ACHN (cell line): ENCODE data around the gene PALS1.

ENCODE experiments used
- DNase-seq: peaks from one replicate; pipeline ENCODE4 v3.0.0-alpha.2; 2015
- in situ Hi-C: cut with HindIII; loops from 2 replicates; pipeline ENCODE4 v1.10.0; 2017; ENCODE audit warnings: low sequenced_read_pairs, low pct_ligation_motif_present, low pct_unique_long_range_greater_than_20kb

PALS1 gene

DNA sequence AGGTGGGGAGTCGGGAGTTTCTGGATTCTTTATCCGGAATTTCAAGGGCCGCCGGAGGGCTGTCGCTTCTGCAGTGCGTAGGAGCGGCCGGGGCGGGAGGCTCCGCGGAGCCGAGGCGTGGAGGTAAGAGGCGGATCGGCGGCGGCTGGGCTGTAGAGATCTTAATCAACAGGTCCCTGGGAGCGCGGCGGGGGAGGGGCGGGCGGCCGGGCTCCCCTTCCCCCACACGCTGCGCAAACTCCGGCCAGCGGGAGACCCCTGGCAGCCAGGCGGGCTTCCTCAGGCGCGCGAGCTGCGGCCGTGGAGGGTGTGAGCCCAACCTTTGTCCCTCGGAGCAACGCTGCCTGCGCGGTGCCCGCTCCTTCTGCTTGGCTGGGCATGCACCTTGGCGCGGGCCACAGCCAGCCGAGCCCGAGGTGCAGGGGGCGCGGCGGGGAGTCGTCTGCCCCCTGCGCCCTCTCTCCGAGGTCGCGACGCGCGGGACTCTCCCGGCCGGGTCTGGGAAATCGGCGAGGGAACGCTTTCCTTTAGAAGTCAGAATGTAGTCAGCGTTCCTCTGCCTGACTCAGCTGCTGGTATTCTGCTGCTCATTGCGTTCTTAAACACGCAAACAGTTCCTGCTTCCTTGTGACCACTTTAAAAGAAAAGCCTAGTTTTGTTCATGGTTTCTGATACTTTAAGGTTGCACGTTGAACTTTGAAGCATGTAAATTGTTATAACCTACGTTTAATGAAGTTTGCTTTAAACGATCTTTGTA lies at the start of gene PALS1:
TSS of gene PALS1 (plus strand) at position 25 of the 757 bp plus-strand sequence. CDS start 37,736 bp downstream, outside the sequence.
- DNase-seq, result peak; percentile 82
- in situ Hi-C loops, result no loop called here

DNA sequence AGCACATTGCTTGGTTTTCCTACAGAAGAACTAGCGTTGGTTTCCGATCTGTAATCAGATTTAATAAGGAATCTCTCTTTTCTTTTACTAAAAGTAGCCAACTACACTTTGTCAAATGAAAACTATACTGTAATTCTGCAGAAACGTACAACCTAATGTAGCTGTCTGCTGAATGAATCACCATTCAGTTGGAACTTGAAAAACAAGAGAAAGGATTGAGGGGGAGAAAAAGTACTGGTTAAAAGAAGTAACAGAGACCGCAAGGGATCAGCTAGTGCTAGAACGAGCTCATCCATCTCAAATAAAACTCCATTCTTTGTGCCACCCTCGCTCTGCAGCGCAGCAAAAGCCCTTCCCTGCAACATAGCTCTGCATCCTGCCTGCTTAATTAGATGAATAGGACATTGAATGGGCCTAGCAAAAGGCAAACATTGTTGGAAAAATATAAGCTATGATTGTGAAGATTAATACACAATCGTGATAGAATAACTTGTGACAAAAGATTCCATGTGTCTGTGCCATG lies 49.4 kb upstream of the PALS1 start:
- in situ Hi-C loops, result no loop called here

DNA sequence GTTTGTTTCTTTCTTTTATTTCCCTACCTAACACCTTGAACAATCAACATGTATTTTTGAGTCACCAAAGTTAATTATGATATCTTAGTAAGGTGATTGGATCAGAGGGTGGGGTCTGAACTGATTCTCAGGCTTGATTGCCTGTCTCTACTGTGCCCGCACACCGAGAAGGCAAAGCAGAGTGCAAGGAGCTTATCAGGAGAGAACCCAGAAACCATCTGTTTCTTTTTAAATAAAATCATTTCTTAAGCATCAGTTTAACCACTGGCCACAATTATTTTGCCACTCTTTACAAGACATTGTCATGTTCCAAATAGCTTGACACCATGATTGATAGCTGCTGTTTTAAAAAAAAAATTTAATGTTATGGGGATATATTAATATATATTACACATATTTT lies 48.9 kb upstream of the PALS1 start:
- no peak for DNase-seq

More for the DNA sequence above, 49.4 kb upstream of the PALS1 start:
- no peak for DNase-seq

DNA sequence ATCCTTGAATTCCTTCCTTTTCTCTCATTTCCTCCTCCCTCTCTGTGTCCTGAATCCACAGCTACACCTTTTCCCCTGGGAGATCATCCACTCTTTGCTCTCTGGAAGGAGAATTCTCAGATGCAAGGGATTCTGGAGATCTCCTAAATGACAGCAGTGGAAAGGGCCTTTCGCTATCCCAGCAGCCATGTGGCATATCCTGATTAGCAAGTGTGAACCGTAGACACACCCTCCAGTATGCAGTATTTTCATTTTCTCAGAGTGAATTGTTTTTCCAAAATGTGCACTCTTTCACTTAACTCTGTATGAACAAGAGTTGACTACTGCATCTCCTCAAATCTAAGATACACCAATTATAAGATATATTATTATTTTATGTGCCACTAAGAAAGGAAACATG lies 46.0 kb upstream of the PALS1 start:
- DNase-seq, result no peak
- in situ Hi-C loops, result no loop called here

More for the DNA sequence above, 48.9 kb upstream of the PALS1 start:
- in situ Hi-C loops, result no loop called here

DNA sequence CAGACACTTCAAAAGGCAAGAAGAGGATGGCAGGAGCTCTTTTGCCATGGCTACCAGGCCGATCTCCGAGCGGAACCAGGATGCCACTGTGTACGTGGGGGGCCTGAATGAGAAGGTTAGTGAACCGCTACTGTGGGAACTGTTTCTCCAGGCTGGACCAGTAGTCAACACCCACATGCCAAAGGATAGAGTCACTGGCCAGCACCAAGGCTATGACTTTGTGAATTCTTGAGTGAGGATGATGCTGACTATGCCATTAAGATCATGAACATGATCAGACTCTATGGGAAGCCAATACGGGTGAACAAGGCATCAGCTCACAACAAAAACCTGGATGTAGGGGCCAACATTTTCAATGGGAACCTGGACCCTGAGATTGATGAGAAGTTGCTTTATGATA lies 42.2 kb upstream of the PALS1 start:
- DNase-seq, result no peak
- in situ Hi-C loops, result no loop called here

DNA sequence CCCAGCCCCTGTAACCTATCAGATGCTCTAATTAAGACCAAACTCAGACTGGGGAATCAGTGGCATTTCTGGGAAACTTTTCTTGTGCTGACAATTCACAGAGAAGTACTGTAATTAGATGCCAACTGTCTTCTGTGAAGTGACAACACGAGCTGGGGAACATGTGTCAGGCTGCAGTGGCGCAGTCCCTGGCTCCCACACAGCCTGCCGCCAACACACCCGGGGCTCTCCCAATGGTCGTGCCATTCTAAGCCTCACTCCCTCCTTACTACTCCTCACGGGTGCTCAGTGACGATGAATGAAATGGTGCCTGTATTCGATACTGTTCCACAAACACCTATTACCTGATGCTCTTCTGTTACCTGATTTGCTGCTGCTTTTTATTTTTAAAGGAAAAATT lies 33.4 kb upstream of the PALS1 start:
- in situ Hi-C loops, result no loop called here
- no peak for DNase-seq

DNA sequence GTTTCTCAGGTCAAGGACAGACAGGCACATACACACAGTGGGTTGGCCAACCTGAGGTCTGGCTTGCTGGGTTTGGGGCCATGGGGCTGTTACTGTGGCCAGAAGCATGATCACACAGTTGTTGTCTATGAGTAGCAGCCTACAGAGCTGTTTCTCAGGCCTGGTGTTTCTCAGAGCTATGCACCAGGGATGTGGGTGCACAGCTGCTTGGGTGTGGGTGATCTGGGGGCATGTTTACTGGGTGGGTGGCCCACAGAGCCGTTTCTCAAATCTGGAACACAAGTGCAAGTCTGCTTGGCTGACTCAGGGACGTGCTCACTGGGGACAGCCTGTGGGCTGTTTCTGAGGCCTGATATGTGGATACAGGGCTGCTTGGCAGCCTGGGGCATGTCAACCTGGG lies 23.1 kb upstream of the PALS1 start:
- in situ Hi-C loops, result no loop called here
- no peak for DNase-seq

DNA sequence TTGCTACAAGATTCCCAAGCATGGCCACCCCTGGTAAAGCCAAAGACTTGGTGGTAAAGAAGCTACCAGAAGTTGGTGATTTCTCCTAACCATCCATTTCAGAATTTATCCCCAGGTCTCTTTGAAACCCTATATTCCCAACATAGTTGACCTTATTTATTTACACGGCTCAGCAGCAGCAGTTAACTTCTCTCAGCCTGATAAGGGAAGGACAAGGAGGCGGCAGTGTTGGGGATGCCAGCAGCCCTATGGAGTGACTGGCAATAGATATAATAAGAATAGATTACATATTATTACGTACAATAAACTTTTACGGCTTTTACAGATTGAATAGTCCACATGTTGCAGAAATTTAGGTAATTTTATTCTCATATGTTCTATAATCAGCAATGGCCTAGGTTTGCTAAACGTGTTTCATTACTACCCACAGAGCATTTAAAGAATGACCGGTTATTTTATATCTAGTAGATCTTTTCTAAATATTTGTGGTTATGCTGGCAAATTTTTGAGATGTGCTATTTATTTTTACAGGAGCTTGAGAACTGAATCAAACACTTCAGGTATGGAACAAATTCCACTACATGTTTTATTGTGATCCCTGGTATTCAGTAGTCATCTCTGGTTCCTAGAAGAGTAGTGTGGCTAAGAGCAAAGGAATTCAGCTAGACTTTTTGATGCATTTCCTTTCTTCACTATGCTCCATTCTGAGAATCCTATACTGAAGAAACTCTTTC lies 19.8 kb upstream of the PALS1 start:
- DNase-seq, result peak; percentile 74
- in situ Hi-C loops, result no loop called here

DNA sequence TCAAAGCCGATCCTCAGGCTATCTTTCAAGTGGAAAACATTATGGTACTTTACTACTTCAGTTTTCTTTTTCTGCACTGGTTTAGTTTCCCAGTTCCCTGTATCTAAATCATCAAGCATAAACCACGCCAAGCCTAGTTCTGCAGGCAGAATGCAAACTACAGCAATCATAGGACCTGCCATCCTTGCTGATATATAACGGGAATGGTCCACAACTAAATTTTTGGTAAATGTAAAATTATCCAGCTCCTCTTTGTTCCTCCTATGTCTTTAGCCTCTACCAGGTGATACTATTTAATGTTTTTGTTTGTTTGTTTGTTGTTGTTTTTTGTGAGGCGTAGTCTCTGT lies 19.3 kb upstream of the PALS1 start:
- no peak for DNase-seq
- in situ Hi-C loops, result no loop called here

DNA sequence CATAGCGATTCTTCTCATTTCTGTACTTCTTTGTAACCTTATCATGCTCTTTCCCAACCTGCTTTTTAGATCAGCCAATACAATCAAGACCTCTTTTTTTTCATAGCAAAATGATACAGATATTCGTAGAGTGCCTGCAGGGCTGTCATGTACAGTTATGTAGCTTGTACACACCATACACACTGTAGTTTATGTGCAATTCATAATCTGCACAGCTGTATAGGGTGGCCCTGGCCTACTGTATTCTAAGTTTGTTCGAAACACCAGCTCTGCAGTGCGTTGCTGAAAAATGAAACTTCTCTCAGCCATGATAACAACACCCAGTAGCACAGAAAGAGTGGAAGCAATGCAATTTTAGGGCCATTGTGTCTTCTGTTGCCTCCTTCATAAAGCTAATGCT lies 15.7 kb upstream of the PALS1 start:
- DNase-seq, result no peak
- in situ Hi-C loops, result no loop called here

DNA sequence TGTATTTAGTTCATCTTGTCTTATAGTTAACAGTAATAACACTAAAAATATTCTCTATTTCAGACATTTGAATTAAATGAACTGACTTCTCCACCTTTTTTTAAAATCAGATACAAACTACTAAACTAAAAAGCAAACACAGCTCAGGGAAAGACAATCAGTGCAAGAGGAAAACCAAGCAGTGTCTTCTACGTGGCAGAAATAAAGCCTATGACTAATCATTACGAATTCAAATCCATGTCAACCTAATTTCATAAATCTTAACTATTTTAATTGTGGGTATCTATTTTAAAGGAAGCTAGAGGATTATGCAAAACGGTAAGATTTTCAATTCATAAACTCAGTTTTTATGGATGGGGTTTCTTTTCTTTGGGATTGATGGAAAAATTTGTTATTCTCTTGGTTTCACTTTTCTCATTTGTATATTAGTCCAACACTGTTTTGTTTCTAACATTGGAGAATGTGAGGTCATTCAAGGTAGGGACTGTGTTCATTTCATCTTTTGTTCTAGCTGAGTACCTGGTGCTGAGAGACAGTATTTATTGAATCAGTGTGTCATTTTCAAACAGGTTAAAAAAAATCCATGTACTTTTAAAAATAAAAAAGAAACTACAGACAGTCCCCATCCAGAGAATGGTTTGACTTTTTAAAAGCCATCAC lies 12.8 kb upstream of the PALS1 start:
- in situ Hi-C loops, result no loop called here
- no peak for DNase-seq

DNA sequence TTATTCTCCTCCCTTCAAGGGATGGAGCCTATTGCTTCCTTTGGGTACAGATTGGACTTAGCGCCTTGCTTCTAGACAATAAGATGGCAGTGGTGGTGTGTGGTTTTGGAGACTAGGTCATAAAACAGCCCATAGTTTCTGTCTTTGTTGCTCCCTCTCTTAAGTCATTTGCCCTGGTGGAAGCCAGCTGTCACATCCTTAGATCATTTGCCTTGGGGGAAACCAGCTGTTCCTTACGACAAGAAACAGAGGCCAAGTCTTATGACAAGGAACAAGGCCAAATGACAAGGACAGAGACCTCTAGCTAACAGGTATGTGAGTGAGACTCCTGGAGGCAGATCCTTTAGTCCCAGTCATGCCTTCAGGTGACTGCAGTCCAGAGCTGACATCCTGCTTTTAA lies 9.2 kb upstream of the PALS1 start:
- no peak for DNase-seq
- in situ Hi-C loops, result no loop called here

DNA sequence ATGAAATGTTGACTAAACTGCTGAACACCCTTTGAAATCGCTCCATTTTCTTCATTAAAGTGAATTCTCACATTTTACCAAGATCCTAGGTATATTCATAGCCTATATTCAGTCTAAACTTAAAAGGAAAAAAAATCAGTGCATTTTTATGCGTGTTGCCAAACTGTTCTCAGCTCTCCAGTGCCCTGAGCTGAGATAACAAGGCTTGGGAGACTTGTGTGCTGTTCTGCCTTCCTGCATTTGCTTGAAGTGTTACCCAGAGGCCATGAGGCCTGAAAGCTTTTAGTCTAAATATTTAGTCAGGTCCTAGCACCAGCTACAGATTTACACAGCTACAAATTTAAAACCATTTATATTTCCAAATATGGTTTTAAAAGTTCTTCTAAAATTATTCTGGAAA lies 8.6 kb upstream of the PALS1 start:
- in situ Hi-C loops, result no loop called here

DNA sequence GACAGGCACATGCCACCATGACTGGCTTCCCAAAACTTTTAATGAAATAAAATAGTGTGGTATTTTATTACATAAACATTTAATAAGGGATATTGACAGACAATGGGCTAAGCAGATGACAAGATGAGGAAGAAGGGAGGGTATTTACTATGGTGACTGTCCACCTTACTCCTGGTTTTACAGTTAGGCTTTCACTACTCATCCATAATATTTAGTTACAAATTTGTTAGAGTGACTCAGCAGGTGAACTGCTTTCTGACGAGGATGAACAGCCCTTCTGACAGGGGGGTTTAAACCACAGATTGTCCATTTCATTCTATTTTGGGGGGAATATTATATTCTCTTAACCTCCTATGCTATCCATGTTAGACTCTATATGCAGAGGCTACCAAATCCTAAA lies 3.6 kb upstream of the PALS1 start:
- peak; percentile 36 for DNase-seq
- in situ Hi-C loops, result no loop called here

More for the DNA sequence above, 8.6 kb upstream of the PALS1 start:
- no peak for DNase-seq

DNA sequence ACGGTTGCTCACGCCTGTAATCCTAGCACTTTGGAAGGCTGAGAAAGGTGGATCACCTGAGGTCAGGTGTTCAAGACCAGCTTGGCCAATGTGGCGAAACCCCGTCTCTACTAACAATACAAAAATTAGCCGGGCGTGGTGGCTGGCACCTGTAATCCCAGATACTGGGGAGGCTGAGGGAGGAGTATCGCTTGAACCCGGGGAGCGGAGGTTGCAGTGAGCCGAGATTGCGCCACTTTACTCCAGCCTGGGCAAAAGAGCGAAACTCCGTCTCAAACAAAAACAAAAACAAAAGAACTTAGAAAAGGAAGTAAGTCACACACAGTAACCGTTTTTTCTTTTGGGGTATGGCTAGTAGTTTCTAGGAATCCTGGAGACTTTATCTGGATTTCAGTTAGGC lies 1.7 kb upstream of the PALS1 start:
- in situ Hi-C loops, result no loop called here
- no peak for DNase-seq

DNA sequence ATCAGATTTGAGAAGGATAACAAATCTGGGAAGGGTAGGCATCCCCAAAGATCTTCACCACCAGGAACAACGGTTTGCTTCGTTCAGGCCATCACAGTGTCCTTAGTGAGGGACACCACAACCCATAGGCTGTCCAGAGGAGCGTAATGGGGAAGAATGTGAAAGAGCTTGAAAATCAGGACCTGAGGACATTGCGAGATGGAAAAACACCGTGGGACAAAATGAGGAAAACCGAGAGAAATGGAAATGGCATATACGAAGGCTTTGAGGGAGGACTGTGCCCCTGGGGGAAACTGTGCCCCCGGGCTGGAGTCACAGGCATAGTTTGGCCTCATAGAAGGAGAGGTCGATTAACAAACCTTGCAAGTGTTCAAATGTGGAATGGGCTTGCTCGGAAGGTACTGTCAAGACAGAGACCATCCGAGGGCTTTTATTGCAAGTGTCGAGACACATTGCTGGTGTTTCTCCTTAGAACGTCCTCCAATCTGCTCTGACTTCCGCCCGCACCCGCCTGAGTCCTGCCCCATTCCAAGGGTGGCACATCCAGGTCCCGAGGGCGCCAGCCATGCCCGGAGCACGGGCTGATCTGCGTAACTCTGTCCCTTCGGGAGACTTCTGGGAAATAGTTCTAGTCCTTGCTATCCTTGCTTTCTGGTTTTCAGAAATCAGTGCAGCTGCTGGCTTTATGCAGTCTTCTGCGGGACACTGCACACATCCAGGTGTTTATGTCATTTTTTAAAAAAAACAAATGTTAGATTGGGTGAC lies 885 bp upstream of the PALS1 start:
- in situ Hi-C loops, result no loop called here
- peak; percentile 66 for DNase-seq

DNA sequence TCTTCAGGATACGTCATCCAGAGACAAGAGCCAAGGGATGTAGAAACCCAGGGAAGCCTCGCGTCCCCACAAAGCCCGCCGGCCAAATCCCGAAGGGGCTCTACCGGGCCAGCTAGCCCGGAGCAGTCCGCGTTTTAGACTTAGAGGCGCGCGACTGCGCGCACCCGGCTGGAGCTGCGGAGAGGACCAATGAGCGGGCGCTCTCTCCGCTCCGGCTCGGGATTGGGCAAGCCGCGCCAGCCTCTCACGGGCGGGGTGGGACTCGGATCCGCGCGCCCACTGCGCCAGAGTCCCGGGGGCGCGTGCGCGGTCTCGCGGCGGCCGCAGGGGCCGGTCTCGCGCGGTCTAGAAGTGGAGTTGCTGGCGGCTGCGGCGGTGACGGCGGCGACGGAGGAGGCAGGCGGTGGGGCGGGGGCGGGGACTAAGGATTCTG lies 241 bp upstream of the PALS1 start:
- DNase-seq, result peak; percentile 95
- in situ Hi-C loops, result no loop called here

DNA sequence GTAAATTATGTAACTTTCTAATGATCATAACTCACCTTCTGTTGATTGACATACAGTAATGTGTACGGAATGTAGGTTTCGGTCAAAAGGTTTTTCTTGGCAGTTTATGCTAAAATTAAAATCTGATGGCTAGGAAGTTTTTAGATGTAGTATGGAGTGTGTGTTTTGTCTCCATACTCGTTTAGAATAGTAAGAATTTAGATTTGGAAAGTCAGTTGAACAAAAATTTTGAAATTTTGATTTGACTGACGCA lies 859 bp downstream of the PALS1 start:
- in situ Hi-C loops, result no loop called here
- no peak for DNase-seq

DNA sequence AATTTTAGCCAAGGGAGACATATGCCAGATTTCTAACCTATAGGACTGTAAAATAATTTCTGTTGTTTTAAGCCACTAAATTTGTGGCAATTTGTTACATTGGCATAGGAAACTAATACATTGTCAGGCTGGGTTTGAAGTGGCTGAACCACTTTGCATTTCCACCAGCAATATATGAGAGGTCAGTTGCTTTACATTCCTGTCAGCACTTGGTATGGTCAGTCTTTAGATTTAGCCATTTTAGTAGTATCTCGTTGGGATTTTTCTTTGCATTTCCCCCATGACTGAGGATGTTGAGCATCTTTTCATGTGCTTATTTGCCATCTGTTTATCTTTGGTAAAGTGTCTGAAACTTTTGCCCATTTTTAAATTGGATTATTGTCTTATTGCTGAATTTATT lies 3.9 kb downstream of the PALS1 start:
- in situ Hi-C loops, result no loop called here
- DNase-seq, result no peak
